Measurements from ENCODE around the gene APOBEC2.

DNA sequence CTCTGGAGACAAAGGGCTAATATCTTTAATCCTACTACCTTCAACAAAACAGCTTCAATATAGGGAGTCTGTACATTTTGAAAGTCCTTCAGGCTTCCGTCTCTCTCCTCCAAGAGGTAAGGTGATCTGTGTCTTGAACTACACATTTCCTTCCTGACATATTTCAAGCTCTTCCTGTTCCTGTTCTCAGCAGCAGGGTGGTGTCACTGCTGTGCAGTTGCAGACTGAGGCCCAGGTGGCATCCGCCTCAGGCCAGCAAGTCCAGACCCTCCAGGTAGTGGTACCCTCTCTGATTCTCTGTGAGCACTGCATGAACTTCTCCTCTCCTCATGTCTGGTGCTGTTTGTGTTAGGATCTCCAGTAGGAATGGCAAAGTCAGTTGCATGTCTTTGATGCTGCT is 27.6 kb downstream of the APOBEC2 start:
- no peak for TF ChIP-seq CTCF (IDR thresholded peaks at IDR 0.05)
- TF ChIP-seq POLR2A (IDR thresholded peaks at IDR 0.05), result no peak
- TF ChIP-seq EP300 (IDR thresholded peaks at IDR 0.05), result no peak
